Glomerular endothelial cell (primary cell): ENCODE results near the gene ZBED4. TPM values are rescaled to one million over a fixed set of nuclear protein-coding genes. Genes with fewer than 3 reads are reported as not detected.

Experiments used
- DNase-seq: peaks from one replicate; pipeline ENCODE4 v3.0.0-alpha.2; 2011; ENCODE audit warnings: low read depth, low spot score; ENCODE audit errors: extremely low read depth
- total RNA-seq: library from RNA; depleted of rRNA; stranded (reverse); fragments of >200 nt; gene quantifications from 2 replicates; pipeline ENCODE4 v1.2.3, GENCODE V29; 2015

ZBED4 gene
- total RNA-seq, 1 donor from 2014 or later = 25.9 TPM

DNA sequence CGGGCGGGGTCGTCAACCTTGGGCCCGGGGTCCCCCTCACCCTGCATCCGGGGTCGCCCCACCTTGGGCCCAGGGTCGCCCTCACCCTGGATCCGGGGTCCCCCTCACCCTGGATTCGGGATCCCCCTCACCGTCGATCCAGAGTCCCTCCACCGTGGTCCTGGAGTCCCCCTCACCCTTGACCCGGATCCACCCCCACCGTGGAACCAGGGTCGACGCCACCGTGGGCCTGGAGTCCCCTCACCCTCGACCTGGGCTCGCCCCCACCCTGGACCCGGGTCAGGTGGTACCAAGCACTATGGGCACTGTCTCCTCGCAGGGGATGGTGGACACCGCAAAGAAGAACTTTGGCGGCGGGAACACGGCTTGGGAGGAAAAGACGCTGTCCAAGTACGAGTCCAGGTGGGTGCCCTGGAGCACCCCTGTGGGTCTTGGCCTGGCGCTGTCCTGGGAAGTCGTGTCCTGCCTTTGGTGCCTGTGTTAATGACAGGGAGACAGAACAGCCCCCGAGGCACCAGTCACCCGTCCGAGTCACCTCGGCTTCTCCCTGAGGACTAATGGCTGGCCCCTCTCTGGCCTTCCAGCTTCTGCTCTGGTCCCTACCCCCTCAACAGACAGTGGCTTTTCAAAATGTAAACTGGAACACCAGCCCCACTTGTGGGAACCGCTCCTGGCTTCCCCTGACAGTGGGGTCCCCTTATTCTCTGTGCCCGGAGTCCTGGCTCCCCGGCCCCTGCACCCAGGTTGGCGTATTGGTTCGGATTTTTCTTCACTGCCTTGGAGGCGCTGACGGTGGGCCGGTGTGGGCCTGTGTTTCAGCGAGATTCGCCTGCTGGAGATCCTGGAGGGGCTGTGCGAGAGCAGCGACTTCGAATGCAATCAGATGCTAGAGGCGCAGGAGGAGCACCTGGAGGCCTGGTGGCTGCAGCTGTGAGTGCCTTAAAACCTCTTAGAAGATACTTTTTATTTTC lies 65.6 kb downstream of the ZBED4 start:
- DNase-seq = no peak

DNA sequence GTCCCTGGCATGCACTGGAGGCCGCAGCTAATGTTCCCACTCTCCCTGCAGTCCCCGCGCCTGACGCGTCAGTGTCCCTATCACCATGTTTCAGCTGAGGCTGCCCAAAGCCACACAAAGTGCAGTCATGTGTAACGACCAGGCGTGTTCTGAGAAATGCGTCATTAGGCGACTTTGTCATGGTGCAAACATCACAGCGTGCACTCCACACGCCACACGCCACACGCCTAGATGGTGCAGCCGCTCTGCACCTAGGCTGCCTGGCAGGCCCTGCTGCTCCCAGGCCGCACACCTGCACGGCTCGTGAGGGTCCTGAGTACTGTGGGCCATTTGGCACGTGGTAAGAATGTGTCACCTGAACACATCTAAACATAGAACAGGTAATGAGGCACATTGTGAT lies 67.2 kb downstream of the ZBED4 start:
- no peak for DNase-seq

GRCh38 chr22:49921508-49922278 lies 68.0 kb downstream of the ZBED4 start:
- DNase-seq = no peak

DNA sequence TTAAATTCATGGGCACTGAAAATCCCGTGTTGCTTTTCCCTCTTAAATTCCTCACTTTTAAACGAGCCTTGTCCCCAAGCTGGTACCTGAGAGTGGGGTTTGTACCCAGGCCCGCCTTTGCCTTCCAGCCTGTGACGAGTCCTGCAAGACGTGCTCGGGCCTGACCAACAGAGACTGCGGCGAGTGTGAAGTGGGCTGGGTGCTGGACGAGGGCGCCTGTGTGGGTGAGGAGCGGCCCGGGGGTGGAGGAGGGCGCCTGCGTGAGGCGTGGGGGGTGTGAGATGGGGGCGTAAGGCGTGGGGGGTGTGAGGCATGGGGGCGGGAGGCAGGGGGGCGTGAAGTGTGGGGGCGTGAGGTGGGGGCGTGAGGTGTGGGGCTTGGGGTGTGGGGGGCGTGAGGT lies 68.8 kb downstream of the ZBED4 start:
- DNase-seq = no peak

GRCh38 chr22:49922926-49923325 lies 69.3 kb downstream of the ZBED4 start:
- DNase-seq = no peak

DNA sequence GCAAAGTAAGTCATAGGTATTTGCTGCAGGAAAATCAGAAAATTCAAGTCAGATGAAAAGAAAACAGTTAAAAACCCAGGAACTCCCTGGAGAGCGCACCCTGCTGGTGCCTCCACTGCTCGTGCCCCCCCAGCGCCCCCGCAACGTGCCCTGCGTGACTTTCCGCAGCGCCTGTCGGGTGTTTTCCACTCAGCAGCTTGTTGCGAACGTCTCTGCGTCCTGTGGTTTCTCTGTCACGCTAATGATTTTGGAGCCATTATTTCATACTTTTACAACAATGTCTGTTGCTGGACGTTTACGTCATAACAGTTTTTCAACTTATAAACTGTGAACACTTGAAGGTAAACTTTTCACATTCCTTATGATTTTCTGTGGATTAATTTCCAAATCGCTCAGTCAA lies 69.8 kb downstream of the ZBED4 start:
- no peak for DNase-seq

- DNase-seq = no peak
Measured at GRCh38 chr22:49924113-49924833, 70.6 kb downstream of the ZBED4 start.

DNA sequence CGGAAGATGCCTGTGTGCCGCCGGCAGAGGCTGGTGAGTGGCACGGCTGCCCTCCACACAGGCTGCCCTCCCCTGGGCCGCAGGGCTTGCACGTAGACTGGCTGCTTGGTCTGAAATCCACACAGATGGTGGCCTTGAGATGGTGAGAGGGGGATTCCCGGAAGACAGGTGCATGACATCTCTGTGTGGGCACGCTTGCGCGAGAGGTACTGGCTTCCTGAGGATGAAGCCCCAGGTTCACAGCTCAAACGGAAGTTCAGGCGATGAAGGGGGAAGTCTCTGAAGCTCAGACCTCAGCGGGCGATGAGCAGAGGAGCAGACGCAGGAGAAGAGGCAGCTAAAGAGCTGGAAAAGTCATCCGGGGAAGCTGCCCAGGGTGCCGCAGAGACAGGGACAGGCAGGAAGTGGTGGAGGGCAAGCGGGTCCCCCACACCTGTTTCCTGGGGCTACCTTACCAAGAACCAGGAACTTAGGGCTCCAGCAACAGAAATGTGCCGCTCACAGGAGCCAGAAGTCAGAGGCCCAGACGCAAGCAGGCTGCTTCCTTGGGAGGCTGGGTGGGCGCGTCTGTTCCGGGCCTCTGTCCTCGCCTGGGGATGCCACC lies 72.0 kb downstream of the ZBED4 start:
- DNase-seq = no peak

- DNase-seq = no peak
Measured at GRCh38 chr22:49926916-49927315, 73.3 kb downstream of the ZBED4 start.

GRCh38 chr22:49927483-49928184 lies 74.0 kb downstream of the ZBED4 start:
- no peak for DNase-seq

GRCh38 chr22:49928185-49928495 lies 74.5 kb downstream of the ZBED4 start:
- no peak for DNase-seq

DNA sequence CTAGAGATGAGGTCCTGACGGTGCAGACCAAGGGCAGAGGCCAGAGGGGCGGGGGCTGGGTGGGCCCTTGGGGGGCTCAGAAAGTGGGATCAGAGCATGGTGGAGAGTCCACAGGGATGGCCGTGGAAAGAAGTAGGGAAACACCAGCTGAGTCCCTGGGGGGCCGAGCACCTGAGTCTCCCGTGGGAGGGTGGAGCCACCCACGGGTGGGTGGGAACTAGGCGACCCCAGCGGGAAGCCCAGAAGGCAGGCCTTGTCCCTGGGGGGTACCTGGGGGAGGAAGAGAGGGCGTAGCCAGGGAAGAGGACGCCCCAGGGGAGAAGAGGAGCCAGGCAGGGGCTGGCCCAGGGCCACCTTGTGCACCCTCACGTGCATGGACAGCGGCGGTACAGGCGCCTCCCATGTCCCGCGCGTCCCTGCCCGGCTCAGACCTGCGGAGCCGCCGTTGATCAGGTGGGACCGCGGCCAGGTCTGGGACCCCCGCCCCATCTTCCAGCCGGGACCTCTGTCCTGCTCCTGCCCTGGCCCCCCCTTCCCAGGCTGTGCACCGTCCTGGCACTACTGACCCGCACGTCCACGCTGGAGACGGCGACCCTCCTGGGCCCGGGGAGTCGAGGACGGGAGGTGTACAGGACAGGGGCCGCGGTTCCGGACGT lies 75.0 kb downstream of the ZBED4 start:
- DNase-seq = no peak

DNA sequence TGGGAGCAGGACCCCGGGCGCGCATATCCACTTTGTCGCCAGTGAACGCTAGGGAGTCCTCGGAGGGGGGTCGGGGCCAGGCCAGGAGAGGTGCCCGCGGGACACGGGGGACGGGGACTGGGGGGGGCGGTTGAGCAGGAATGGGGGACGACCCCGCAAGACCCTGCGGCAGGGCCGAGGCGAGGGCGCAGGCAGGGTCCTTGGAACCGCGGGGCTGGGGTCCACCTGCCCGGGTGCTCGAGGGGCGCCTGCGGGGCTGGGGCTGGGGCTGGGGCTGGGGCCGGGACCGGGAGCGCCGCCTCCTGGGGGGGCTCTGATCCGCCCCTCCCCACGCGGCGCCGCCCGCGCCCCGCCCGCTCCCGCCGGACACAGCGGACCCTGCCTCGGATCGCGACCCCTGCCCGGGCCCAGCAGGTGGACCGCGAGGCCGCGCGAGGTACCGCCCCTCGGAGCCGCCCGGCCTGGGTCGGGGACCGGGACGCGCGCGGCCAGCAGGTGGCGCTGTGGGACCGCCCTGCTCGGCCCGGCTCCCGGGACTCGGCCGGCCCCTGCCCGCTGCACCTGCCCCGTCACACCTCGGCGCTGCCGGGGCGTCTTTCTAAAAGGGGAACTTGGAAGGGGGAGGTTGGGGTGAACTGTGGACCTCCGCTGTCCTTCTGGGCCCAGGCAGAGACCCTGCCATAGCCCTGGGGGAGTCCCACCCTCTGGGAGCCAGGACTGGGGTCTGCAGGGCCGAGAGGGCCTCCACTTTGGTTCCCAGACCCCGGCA lies 75.8 kb downstream of the ZBED4 start:
- DNase-seq = no peak

DNA sequence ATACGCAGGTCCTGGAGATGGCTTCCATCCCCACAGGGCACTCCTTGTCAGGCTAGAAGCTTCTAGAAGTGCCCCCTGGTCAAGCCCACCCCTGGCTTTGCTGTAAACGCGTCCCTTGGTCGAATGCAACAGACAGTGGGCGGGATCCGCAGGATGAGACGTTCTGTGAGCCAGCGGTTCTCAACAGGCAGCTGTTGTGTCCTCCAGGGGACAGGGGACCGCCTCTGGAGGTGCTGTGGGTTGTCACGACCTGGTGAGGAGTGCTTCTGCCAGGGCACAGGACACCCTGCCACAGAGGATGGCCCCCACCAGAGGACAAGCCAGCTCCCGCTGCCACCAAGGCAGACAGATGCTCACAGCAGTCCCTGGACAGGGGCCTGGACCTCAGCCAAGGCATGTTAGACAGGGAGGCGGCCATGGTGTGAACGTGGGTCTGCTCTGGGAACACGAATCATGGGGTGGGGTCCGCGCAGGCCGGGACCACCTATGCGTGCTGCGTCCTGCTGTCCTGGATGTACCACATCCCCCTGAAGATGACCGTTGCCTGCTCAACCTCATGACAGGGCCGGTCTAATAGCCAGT lies 76.4 kb downstream of the ZBED4 start:
- no peak for DNase-seq

- peak; percentile 81 for DNase-seq
Measured at GRCh38 chr22:49930596-49931412, 77.2 kb downstream of the ZBED4 start.

- no peak for DNase-seq
Measured at GRCh38 chr22:49933236-49934159, 79.9 kb downstream of the ZBED4 start.
